ENCODE measurements around the gene RBM24.

DNA sequence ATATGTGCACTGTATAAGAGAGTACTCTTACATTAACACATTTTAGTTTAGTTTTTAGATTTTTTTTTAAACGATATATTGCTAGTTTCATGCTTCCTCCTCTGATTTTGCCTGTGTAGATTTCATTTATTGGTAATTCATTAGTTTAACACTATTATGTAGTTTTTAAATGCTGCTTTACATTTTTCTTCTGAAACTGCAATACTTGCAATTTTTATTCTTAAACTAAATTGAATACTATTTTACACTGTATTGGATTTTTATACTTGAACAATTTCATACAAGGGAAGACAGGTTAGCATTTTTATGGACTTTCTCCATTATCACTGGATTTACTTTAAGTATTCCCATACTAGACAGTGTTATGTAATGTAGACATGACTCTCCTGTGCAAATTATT, 12.2 kb downstream of the RBM24 start:
- TF ChIP-seq POLR2A (IDR thresholded peaks at IDR 0.05) (no peak), CTCF (IDR thresholded peaks at IDR 0.05) (no peak)

Measured in esophagus squamous epithelium (tissue), 4 donors.